IgD-negative memory B cell (primary cell): ENCODE data around the gene PEX11G. TPM values are rescaled to one million over a fixed set of nuclear protein-coding genes. Genes with fewer than 3 reads are reported as not detected.
A peak's percentile ranks its signal among the peaks of the same experiment; 100 is the strongest.

ENCODE experiments used
- H3K27ac Mint-ChIP-seq, 3 donors: one replicate each; pipeline ENCODE4 v1.8.0; 2020 to 2022; ENCODE audit warnings: mild to moderate bottlenecking in 3 of 3, mixed read lengths in 3 of 3, moderate library complexity in 1 of 3
- H3K27me3 Mint-ChIP-seq: one replicate; pipeline ENCODE4 v1.8.0; 2021; ENCODE audit warnings: mixed read lengths
- H3K36me3 Mint-ChIP-seq: one replicate; pipeline ENCODE4 v1.8.0; 2020; ENCODE audit warnings: mild to moderate bottlenecking, mixed read lengths
- H3K4me1 Mint-ChIP-seq, 3 donors: one replicate each; pipeline ENCODE4 v1.8.0; 2020 to 2022; ENCODE audit warnings: mixed read lengths in 3 of 3, mild to moderate bottlenecking in 1 of 3
- H3K4me3 Mint-ChIP-seq, 4 donors: one replicate each; pipeline ENCODE4 v1.8.0; 2020 to 2022; ENCODE audit warnings: mild to moderate bottlenecking in 4 of 4, mixed read lengths in 4 of 4, moderate library complexity in 3 of 4
- H3K9me3 Mint-ChIP-seq, 3 donors: one replicate each; pipeline ENCODE4 v1.8.0; 2020 to 2021; ENCODE audit warnings: mixed read lengths in 3 of 3, mild to moderate bottlenecking in 1 of 3
- polyA plus RNA-seq: library from polyadenylated mRNA; unstranded; fragments of 300-500 nt; fragmentation: Illumina TruSeq; gene quantifications from one replicate; pipeline ENCODE4 v1.2.3, GENCODE V29; 2021

PEX11G gene
- polyA plus RNA-seq, 1 donor from 2014 or later, result 2.8 TPM

DNA sequence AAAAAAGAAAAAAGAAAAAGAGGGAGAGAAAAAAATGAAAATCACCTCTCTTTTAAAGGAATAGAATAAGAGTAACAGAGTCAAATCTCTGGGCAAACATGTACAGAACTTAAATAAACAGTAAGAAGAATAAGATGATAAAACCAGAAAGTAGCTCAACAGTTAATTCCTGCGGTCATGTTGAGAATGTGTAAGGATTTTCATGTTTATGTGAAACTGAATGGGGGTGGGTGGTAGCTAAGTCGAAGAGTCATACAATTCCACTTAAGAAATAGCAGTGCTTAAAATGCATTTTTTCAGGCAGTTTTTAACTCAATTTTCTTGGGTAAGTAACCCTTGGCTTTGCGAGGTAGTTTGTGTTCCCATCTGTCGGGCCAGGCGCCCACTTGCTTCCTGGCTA lies 60.9 kb downstream of the PEX11G start:
- H3K4me3 Mint-ChIP-seq, result no peak overlapping the region
- H3K27ac Mint-ChIP-seq, result peak overlapping the region in 1 of 3 donors; percentile 66
- H3K9me3 Mint-ChIP-seq, result no peaks in the 10 kb centered on the region
- H3K27me3 Mint-ChIP-seq, result no peaks in the 10 kb centered on the region
- peaks cover 4% of the 10 kb centered on the region for H3K36me3 Mint-ChIP-seq
- peaks cover 0 to 9% (median 1%) of the 10 kb centered on the region in 3 donors for H3K4me1 Mint-ChIP-seq

- H3K9me3 Mint-ChIP-seq, result no peaks in the 10 kb centered on the region
- peaks cover 0 to 9% (median 2%) of the 10 kb centered on the region in 3 donors for H3K4me1 Mint-ChIP-seq
- H3K4me3 Mint-ChIP-seq, result peak overlapping the region in 1 of 4 donors; percentile 32
- H3K27ac Mint-ChIP-seq, result peak overlapping the region in 2 of 3 donors; percentile 13 to 58
- peaks cover 4% of the 10 kb centered on the region for H3K36me3 Mint-ChIP-seq
- H3K27me3 Mint-ChIP-seq, result no peaks in the 10 kb centered on the region
Observed at GRCh38 chr19:7426986-7427385, 61.8 kb downstream of the PEX11G start.

Other genes starting within 250 kb of the PEX11G start
- 0.53 TPM for gene INSR, start 194.6 kb downstream of the PEX11G start, polyA plus RNA-seq
- gene ARHGEF18, start 140.1 kb downstream of the PEX11G start, polyA plus RNA-seq, result 12.6 TPM
- 1.3 TPM for gene ZNF358, start 27.1 kb upstream of the PEX11G start, polyA plus RNA-seq
- 5.2 TPM for gene MCOLN1, start 33.6 kb upstream of the PEX11G start, polyA plus RNA-seq
- 12.5 TPM for gene PNPLA6, start 46.7 kb upstream of the PEX11G start, polyA plus RNA-seq
- 0.44 TPM for gene CAMSAP3, start 106.8 kb upstream of the PEX11G start, polyA plus RNA-seq
- 9.7 TPM for gene XAB2, start 140.5 kb upstream of the PEX11G start, polyA plus RNA-seq
- gene PET100, start 140.8 kb upstream of the PEX11G start, polyA plus RNA-seq, result 232 TPM
- gene PCP2, start 144.7 kb upstream of the PEX11G start, polyA plus RNA-seq, result not detected
- 70.2 TPM for gene STXBP2, start 148.1 kb upstream of the PEX11G start, polyA plus RNA-seq
- gene RETN, start 180.0 kb upstream of the PEX11G start, polyA plus RNA-seq, result not detected
- gene MCEMP1, start 188.1 kb upstream of the PEX11G start, polyA plus RNA-seq, result 0.73 TPM
- 219 TPM for gene TRAPPC5, start 191.8 kb upstream of the PEX11G start, polyA plus RNA-seq
- 197 TPM for gene FCER2, start 213.1 kb upstream of the PEX11G start, polyA plus RNA-seq
- gene CLEC4G, start 243.1 kb upstream of the PEX11G start, polyA plus RNA-seq, result 0.43 TPM